H4 (cell line): ENCODE results near the gene CTSA. TPM values are rescaled to one million over a fixed set of nuclear protein-coding genes. Genes with fewer than 3 reads are reported as not detected.
"Not testable (repeated sequence)": the region's sequence is repeated elsewhere in the genome, so short reads cannot be mapped to it uniquely, and the experiment has no call there.

Experiments
- DNase-seq: peaks from one replicate; pipeline ENCODE4 v3.0.0-alpha.2; 2015; ENCODE audit warnings: low spot score
- total RNA-seq: library from RNA; depleted of rRNA; stranded (reverse); fragments of >200 nt; shearing (Covaris generic); gene quantifications from 2 replicates; pipeline ENCODE4 v1.2.3, GENCODE V29; 2014

The CTSA gene
- total RNA-seq, 1 experiment from 2014 or later = 150 TPM

DNA sequence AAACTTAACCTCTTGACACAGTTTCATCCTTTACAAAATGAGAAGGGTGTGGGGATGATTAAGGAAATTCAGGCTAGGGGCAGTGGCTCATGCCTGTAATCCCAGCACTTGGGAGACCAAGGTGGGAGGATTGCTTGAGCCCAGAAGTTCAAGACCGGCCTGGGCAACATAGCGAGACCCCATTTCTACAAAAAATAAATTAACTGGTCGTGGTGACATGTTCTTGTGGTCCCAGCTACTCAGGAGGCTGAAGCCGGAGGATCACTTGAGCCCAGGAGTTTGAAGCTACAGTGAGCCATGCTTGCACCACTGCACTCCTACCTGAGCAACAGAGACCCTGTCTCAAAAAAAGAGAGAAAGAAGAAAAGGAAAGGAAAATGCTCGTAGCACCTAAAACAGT, 24.7 kb upstream of the CTSA start:
- no peak for DNase-seq

DNA sequence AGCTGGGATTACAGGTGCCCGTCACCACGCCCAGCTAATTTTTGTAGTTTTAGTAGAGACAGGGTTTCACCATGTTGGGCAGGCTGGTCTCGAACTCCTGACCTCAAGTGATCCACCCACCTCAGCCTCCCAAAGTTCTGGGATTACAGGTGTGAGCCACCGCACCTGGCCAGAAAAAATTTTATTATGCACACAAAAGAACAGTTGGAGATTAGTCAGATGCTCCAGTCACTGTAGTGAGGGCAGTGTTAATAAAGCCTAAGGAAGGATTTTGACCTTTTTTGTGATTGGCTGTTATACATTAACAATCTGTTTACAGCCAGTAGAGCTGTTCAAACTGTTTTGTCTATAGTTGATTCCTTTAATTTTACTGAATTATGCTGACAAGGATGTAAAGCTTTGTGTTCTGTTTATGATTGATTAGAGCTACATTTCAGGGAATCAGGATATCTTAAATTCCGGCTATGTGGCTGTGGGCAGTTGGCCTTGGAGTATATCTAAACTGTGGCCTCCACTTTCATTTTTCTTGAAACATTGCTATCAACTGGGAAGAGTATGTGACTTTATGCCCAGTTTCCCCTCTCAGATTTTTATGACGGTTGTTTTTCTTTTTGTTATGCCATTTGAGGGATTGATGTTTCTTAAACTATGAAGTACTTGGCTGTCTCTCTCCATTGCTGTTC, 23.9 kb upstream of the CTSA start:
- no peak for DNase-seq

DNA sequence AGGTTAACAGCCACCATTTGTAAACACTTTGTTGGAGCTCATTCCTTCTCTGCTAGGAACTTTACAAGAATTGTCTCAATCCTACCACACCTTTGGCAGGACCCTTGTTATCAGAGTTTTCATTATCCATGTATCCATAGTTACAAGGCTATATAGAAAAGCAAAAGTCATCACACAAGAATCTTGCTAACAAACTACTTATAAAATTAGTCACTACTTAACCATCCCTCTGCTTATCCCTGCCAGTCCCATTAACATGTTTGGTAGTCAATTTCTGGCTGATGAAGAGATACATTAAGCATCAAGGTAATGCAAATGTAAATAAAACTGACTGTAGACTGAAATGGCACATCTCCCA, 23.3 kb upstream of the CTSA start:
- no peak for DNase-seq

DNA sequence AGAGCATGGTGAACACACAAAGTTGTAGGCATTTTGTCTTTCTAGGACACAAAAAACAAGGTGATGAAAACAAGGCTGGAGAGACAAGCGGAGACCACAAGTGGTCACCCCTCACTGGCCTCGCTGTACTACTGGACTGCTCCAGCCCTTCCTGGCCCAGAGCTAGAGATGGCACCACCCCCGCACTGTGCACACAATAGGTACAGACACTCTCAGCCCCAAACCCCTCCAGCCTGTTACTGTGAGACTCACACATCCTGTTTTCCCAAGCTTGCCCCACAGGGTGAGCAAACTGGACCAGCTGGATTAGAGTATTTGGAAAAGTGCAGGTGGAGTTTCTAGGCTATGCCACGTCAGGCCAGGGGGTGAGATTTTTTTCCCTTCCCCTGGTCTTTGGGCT, 18.5 kb upstream of the CTSA start:
- DNase-seq = no peak

DNA sequence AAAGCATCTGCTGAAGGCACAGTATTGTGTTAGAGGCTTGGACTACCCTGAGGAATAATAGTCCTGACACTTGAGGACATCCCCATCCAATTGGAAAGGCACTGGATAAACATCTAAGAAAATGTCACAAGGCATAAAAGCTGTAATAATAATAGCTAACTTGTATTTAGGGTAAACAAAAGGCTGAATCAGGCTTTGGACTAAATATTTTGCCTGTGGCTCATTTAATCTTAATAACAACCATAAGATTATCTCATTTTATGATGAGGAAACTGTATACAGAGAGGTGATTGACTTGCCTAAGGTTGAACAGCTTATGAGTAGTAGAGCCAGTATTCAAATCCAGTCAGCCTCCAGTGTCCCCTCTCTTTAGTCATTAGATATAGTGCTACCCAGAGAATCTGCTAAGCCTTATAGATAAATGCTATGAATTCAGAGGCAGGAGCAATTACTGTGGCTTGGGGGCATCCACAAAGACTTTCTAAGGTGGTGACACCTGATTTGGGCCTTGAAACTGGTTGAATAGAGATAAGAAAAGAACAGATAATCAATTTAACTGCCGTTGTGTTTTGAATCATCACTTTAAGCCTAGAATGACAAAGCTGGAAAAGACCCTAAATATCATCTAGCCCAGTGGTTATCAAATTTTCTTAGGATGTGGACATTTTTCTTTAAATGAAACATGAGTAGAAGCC, 17.6 kb upstream of the CTSA start:
- no peak for DNase-seq

DNA sequence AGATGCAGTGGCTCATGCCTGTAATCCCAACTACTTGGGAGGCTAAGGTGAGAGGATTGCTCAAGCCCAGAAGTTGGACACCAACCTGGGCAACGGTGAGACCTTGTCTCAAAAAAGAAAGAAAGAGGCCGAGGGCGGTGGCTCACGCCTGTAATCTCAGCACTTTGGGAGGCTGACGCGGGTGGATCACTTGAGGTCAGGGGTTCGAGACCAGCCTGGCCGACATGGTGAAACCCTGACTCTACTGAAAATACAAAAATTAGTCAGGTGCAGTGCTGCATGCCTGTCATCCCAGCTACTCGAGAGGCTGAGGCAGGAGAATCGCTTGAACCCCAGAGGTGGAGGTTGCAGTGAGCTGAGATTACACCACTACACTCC, 17.0 kb upstream of the CTSA start:
- not testable (repeated sequence) for DNase-seq

DNA sequence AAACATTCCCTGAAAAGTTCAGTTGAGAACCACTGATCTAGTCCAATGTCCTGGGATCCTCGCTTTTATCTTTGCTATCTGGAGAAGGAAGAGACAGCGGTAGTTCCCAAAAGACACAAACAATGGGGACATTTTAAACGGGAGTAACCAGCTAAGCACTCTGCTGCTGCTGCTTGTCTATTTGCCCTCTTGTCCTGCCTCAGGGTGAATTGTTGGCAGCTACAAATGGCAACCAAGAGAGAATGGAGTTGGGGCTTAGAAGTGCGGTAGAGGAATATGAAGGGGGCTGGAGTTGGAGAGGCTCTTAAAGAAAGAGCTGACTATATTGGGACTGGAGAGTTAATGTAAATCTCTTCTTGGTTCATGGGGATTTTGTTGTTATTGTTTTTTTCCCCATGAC, 16.6 kb upstream of the CTSA start:
- no peak for DNase-seq

DNA sequence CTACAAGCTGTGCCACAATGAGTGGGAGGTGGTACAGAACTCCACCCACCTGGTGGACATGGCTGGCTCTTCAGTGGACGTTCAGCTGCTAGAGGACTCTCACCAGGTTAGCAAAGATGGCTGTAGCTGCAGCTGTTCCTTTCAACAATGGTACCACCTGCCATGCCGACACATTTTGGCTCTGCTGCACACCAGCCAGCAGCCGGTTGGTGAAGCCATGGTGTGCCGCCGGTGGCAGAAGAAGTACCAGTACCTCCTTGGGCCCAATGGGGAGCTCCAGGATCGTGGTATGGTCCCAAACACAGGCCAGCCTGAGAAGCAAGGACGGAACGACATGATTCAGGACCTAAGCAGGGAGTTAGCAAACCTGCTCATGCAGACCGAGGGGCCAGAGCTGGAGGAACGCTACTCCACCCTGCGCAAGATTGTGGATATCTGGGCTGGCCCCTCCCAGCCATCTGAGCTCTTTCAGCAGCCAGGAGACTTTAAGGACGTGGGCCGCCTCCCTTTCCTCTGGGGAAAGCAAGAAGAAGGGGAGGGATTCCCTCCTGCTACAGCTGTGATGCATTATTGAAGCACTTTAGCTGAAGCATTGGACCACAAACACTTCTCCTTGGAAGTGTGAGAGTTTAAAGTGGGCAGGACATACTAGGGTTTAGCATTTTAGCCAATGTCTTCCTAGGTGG, 12.9 kb upstream of the CTSA start:
- no peak for DNase-seq

DNA sequence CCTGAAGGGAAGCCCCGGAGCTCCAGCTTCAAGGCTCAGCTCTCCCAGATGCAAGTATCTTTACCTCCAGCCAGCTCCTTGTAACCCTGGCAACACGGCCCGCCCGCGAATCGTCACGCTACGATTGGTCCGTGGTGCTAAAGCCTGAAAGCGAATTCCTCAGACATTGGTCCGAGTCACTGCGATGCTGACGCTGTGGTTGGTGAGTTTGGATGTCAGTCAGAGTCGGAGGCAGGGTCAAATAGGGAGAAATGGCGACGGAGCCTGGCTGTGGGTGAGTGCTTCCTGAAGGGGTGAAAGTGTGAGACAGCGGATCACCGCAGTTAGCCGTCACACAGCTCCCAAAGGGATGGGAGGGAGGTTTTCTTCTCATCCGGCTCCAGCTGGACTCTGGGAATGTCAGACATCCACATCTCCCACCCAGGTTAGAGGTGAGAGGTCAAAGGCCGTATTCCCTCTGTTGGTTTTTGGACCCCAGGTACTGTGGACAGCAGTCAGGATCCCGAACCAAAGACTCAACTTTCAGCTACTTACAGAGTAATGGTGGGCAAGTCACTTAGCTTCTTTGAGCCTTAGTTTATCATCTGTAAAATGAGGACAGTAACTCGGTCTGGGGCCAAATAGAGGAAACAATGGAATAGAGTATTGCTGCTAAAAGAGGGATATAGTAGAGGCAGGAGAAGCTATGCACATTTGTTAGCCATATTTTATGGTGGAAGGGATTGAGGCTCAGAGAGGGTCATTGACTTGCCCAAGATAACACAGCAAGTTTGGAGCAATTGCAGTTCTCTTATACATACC, 9.9 kb upstream of the CTSA start, which contains the start of gene ZSWIM1:
Gene ZSWIM1, plus strand, starts transcription at position 240 of the 801 bp plus-strand sequence. CDS start 1,366 bp downstream, outside the sequence.
- peak; percentile 99 for DNase-seq

DNA sequence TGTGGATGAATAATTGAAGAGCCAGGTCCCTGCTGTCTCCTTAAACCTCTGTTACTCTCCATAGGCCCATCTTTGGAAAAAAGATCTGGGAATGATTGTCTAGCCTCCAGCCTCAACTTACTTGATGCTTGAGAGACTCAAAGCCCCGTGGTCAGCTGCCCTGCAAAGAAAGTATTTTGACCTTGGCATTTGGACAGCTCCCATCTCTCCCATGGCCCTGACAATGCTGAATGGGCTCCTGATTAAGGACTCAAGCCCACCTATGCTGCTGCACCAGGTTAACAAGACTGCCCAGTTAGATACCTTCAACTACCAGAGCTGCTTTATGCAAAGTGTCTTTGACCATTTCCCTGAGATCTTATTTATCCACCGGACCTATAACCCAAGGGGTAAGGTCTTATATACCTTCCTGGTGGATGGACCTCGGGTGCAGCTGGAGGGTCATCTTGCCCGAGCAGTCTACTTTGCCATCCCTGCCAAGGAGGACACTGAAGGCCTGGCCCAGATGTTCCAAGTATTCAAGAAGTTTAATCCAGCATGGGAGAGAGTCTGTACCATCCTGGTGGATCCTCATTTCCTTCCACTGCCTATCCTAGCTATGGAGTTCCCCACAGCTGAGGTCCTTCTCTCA, 8.6 kb upstream of the CTSA start:
- DNase-seq = no peak

DNA sequence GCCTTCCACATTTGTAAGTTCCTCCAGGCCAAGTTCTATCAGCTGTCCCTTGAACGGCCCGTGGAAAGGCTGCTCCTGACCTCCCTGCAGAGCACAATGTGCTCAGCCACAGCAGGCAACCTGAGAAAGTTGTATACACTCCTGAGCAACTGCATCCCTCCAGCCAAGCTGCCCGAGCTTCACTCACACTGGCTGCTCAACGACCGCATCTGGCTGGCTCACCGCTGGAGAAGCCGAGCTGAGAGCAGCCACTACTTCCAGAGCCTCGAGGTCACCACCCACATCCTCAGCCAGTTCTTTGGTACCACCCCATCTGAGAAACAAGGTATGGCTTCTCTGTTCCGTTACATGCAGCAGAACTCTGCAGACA, 8.1 kb upstream of the CTSA start:
- DNase-seq = no peak

DNA sequence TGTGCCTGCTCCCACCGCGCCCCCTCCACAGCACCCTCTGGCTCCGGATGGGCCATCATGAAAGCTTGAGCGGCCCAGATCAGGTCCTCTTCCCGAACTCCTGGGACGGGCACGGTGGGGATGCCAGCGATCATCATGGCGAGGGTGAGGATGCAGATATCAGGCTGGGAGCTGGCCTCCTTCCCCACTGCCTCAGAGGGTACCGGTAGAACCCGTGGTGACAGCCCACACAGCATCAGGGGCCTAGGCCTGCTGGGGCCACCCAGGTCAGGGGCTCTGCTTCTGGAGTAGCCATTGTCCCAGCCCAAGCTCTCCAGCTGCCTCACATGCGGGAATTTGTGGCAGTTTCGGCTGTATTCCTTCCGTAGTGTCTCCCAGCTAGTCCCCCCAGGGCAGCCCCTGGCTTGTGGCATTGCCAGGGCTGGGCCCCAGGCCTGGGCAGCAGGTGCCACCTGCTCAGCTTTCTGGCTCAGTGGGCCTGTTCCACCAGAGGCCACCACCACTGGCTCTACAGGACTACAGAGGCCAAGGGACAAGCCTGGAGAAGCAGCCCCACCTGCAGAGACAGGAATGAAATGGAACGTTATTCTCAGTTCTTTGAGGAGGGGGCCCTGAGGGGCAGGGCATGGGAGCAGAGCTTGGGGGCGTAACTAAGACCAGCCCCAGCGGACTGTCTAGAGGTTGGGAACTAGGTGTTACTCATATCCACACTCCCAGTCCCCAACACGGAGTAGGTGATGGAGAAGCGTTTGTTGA, 4.4 kb upstream of the CTSA start:
- no peak for DNase-seq

DNA sequence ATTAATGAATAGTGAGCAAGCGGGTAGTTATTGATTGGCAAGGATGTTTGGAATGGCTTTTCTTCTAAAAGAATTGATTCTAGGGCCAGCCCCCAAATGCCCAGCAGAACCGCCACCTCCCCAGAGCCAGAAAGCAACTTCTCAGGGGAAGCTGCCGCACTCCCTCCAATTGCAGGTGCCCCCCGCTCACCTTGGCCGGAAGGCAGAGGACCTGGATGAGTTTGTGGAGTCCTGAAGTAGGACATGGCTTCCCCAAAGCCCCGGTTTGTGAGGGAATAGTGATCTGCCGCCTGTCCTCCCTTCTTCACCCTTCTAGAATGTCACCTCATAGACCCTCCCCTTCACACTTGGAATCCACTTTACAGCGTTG, 3.8 kb upstream of the CTSA start, which contains the start of gene SPATA25:
Gene SPATA25, minus strand, starts transcription at position 277 of the 370 bp plus-strand sequence. Its CDS starts 32 bp downstream, at position 245.
- no peak for DNase-seq

DNA sequence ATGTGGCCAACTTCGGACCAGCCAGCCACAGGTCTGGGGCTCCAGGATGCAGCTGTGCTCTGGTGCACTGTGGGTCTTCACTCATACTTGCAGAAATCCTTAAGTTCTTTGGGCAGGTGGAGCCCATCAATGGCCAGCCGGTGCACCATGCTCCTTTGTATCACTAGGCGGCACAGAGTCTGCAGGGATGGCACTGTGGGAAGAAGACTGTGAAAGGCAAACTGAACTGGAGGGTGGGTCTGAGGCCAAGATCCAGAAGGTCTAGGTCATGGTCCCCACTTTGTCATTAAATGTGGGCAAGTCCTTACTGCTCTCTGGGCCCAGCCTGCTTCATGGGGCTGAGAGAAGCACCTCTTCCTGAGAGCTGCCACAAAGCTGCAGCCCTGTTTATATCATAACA, 2.5 kb upstream of the CTSA start:
- no peak for DNase-seq

DNA sequence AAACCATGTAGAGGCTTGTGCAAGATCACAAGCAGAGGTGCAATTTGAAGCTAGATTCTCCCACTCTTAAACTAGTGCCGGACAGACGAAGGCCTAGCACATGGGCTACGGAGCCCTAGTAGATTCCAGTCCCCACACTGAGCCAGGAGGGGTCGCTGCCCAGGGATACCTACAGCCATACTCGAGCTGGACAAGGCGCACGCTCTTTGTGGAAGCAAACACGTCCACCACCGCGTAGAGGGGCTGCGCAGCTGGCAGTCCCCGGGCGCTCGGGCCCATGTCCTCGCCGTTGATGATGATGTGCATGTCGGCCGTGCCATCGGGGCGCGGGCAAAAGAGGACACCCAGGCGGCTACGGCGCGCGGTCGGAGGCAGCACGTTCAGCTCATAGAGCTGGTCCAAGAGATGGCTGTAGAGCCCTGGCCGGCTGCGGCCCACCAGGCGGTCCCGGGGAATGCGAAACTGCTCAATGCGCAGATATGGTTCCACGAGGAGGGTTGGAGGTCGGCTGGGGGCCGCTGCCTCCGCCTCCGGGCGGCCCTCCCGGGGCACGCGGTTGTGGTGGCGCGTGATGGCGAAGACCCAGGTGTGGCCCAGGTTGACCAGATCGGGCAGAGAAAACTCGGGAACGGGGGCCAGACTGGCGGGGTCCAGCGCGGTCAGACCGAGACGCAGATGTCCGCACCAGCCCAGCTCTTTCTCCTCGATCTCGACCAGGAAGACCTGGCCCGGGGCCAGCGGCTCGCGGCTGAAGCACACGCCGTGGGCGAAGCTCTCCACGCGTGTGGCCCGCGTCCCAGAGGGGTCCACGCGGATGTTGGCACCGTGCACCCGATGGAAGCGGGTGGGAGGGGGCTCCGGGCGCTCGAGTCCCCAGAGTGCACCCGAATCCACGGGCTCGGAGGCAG, 804 bp upstream of the CTSA start:
- DNase-seq = no peak

DNA sequence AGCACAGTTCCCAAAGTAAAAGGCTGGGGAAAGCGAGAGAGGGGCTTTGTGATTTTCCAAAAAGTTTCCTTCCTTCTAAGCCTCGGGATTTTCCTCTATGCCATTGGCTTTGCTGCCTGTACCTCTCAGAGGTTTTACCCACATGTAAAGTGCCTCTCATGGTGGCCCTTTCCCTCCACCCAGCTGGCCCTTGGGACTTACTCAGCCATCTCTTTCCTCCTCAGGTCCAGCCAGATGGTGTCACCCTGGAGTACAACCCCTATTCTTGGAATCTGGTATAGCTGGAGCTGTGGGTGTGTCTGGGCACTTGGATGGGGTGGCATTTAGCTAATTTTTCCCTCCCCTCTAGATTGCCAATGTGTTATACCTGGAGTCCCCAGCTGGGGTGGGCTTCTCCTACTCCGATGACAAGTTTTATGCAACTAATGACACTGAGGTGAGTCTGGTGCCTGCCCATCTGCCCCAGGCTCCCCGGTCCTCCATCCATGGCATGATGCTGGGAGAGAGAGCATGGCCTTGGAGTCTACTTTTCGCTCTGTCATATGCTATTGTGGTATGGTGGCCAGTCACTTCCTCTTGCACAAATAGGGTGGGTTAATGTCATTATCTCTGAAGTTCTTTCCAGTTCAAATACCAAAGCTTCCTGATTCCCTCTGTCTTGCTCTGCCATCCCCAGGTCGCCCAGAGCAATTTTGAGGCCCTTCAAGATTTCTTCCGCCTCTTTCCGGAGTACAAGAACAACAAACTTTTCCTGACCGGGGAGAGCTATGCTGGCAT, 1.1 kb downstream of the CTSA start:
- DNase-seq = no peak

DNA sequence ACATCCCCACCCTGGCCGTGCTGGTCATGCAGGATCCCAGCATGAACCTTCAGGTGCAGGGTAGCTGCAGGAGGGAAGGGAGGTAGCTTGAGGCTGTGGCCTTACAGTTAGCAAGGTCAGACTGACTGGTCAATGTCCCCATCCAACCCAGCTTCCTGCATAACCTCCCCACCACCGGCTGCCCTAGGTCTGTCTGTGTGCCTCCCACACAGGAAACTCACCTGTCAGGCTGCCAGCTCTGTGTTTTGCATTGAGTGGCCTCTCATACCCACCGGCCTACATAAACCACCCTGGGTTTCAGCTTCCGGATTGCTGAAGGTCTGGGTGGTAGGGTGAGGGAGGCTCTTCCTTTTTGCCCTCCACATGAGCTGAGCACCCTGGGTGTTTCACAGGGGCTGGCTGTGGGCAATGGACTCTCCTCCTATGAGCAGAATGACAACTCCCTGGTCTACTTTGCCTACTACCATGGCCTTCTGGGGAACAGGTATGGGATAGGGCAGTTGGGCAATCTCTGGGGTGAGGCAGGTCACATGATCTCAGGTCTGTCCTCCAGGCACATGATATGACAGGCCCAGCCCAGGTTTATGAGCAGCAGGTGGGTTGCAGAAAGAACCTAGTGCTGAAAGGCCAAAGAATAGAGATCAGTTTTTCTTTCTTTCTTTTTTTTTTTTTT, 1.8 kb downstream of the CTSA start:
- DNase-seq = no peak

DNA sequence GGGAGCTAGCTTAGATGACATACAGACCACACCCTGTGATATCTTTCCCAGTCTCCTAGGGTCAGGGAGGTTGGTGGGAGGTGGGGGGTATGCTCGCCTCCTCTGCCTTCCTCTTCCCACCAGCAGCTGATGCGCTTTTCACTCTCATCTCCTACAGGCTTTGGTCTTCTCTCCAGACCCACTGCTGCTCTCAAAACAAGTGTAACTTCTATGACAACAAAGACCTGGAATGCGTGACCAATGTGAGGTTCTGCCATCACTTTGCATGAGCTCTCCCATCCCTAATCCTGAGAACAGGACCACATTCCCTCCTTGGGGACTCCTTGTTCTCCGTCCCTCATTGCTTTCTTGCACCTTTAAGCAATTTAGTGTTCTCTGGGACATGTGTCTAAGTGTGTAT, 2.7 kb downstream of the CTSA start:
- DNase-seq = no peak

DNA sequence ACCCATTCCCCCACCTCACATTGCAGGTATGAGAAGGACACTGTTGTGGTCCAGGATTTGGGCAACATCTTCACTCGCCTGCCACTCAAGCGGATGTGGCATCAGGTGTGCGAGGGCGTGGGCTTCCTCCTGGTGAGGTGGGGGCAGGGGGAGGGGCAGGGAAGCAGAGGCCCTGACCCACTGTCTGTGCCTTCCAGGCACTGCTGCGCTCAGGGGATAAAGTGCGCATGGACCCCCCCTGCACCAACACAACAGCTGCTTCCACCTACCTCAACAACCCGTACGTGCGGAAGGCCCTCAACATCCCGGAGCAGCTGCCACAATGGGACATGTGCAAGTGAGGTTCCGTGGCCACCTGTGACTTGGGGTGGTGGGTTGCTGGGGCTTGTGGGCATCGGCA, 3.7 kb downstream of the CTSA start:
- DNase-seq = no peak
